Measurements from ENCODE around the gene RAD23A. TPM values are rescaled to one million over a fixed set of nuclear protein-coding genes. Genes with fewer than 3 reads are reported as not detected.
A peak's percentile ranks its signal among the peaks of the same experiment; 100 is the strongest.

Gene RAD23A
- total RNA-seq, 1 donor from 2014 or later, result 40.6 TPM

GRCh38 chr19:12935071-12935470, 10.6 kb upstream of the RAD23A start:
- H2AFZ ChIP-seq (ENCODE audit: low read depth, low read length), result no peak overlapping the region
- no peak overlapping the region for H3K9ac ChIP-seq (ENCODE audit: low read length)
- H3K9me3 ChIP-seq (ENCODE audit: insufficient read depth, low read depth, low read length), result no peaks in the 10 kb centered on the region
- FAIRE-seq (no peak), DNase-seq (ENCODE audit: low read depth) (no peak)
- Mint-ChIP-seq H3K27ac (ENCODE audit: unreplicated experiment) (no peak overlapping the region), H3K4me3 (ENCODE audit: unreplicated experiment) (no peak overlapping the region), H3K9me3 (ENCODE audit: unreplicated experiment) (no peaks in the 10 kb centered on the region), H3K27me3 (ENCODE audit: low read depth, unreplicated experiment) (no peaks in the 10 kb centered on the region), H3K4me1 (ENCODE audit: low read depth, unreplicated experiment) (peaks cover 16% of the 10 kb centered on the region), H3K36me3 (ENCODE audit: low read depth, unreplicated experiment) (peaks cover 8% of the 10 kb centered on the region)
- no peak overlapping the region for H3K27ac ChIP-seq (ENCODE audit: low read depth, low read length)
- peaks cover 21% of the 10 kb centered on the region for H3K4me1 ChIP-seq (ENCODE audit: insufficient read depth, low read length)
- no peaks in the 10 kb centered on the region for H3K27me3 ChIP-seq (ENCODE audit: insufficient read depth, low read length)
- peaks cover 38% of the 10 kb centered on the region for H4K20me1 ChIP-seq (ENCODE audit: insufficient read depth, low read length)
- H3K4me2 ChIP-seq (ENCODE audit: low read length), result no peak overlapping the region
- H3K79me2 ChIP-seq (ENCODE audit: insufficient read depth, low read length), result peaks cover 50% of the 10 kb centered on the region
- H3K36me3 ChIP-seq (ENCODE audit: insufficient read depth, low read length), result peaks cover 14% of the 10 kb centered on the region
- no peak for TF ChIP-seq EZH2 (IDR thresholded peaks at IDR 0.05; ENCODE audit: insufficient read depth, low read length)
- TF ChIP-seq, protein P1, sequence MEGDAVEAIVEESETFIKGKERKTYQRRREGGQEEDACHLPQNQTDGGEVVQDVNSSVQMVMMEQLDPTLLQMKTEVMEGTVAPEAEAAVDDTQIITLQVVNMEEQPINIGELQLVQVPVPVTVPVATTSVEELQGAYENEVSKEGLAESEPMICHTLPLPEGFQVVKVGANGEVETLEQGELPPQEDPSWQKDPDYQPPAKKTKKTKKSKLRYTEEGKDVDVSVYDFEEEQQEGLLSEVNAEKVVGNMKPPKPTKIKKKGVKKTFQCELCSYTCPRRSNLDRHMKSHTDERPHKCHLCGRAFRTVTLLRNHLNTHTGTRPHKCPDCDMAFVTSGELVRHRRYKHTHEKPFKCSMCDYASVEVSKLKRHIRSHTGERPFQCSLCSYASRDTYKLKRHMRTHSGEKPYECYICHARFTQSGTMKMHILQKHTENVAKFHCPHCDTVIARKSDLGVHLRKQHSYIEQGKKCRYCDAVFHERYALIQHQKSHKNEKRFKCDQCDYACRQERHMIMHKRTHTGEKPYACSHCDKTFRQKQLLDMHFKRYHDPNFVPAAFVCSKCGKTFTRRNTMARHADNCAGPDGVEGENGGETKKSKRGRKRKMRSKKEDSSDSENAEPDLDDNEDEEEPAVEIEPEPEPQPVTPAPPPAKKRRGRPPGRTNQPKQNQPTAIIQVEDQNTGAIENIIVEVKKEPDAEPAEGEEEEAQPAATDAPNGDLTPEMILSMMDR (IDR thresholded peaks at IDR 0.05; ENCODE audit: insufficient read depth, low read depth, low read length), result no peak
- no peak overlapping the region for H3K4me3 ChIP-seq (ENCODE audit: insufficient read depth, low read depth, low read length)

- Histone ChIP-seq H3K9ac (ENCODE audit: low read length) (no peak overlapping the region), H3K4me1 (ENCODE audit: insufficient read depth, low read length) (peaks cover 33% of the 10 kb centered on the region), H4K20me1 (ENCODE audit: insufficient read depth, low read length) (peaks cover 43% of the 10 kb centered on the region), H3K4me2 (ENCODE audit: low read length) (no peak overlapping the region), H3K9me3 (ENCODE audit: insufficient read depth, low read depth, low read length) (no peaks in the 10 kb centered on the region), H3K27ac (ENCODE audit: low read depth, low read length) (no peak overlapping the region), H2AFZ (ENCODE audit: low read depth, low read length) (no peak overlapping the region), H3K27me3 (ENCODE audit: insufficient read depth, low read length) (no peaks in the 10 kb centered on the region), H3K4me3 (ENCODE audit: insufficient read depth, low read depth, low read length) (no peak overlapping the region), H3K36me3 (ENCODE audit: insufficient read depth, low read length) (peaks cover 21% of the 10 kb centered on the region), H3K79me2 (ENCODE audit: insufficient read depth, low read length) (peaks cover 52% of the 10 kb centered on the region)
- peak overlapping the region; percentile 21 for H3K4me3 Mint-ChIP-seq (ENCODE audit: unreplicated experiment)
- H3K27ac Mint-ChIP-seq (ENCODE audit: unreplicated experiment), result no peak overlapping the region
- FAIRE-seq (no peak), DNase-seq (ENCODE audit: low read depth) (no peak)
- H3K9me3 Mint-ChIP-seq (ENCODE audit: unreplicated experiment), result no peaks in the 10 kb centered on the region
- H3K4me1 Mint-ChIP-seq (ENCODE audit: low read depth, unreplicated experiment), result peaks cover 21% of the 10 kb centered on the region
- peaks cover 19% of the 10 kb centered on the region for H3K36me3 Mint-ChIP-seq (ENCODE audit: low read depth, unreplicated experiment)
- TF ChIP-seq EZH2 (IDR thresholded peaks at IDR 0.05; ENCODE audit: insufficient read depth, low read length), result no peak
- TF ChIP-seq, protein P1 (IDR thresholded peaks at IDR 0.05; ENCODE audit: insufficient read depth, low read depth, low read length), result no peak
- no peaks in the 10 kb centered on the region for H3K27me3 Mint-ChIP-seq (ENCODE audit: low read depth, unreplicated experiment)
Measured at GRCh38 chr19:12936582-12936981, 9.1 kb upstream of the RAD23A start.

- peaks cover 44% of the 10 kb centered on the region for H4K20me1 ChIP-seq (ENCODE audit: insufficient read depth, low read length)
- FAIRE-seq, result no peak
- peaks cover 52% of the 10 kb centered on the region for H3K79me2 ChIP-seq (ENCODE audit: insufficient read depth, low read length)
- Mint-ChIP-seq H3K4me3 (ENCODE audit: unreplicated experiment) (peak overlapping the region; percentile 100), H3K27me3 (ENCODE audit: low read depth, unreplicated experiment) (no peaks in the 10 kb centered on the region), H3K4me1 (ENCODE audit: low read depth, unreplicated experiment) (peaks cover 24% of the 10 kb centered on the region), H3K36me3 (ENCODE audit: low read depth, unreplicated experiment) (peaks cover 19% of the 10 kb centered on the region), H3K27ac (ENCODE audit: unreplicated experiment) (peak overlapping the region; percentile 72), H3K9me3 (ENCODE audit: unreplicated experiment) (no peaks in the 10 kb centered on the region)
- H3K4me3 ChIP-seq (ENCODE audit: insufficient read depth, low read depth, low read length), result peak overlapping the region; percentile 61
- DNase-seq (ENCODE audit: low read depth), result no peak
- peak overlapping the region; percentile 97 for H3K9ac ChIP-seq (ENCODE audit: low read length)
- no peak for TF ChIP-seq EZH2 (IDR thresholded peaks at IDR 0.05; ENCODE audit: insufficient read depth, low read length)
- TF ChIP-seq, protein P1 (IDR thresholded peaks at IDR 0.05; ENCODE audit: insufficient read depth, low read depth, low read length), result no peak
- H3K27ac ChIP-seq (ENCODE audit: low read depth, low read length), result peak overlapping the region; percentile 67
- H3K9me3 ChIP-seq (ENCODE audit: insufficient read depth, low read depth, low read length), result no peaks in the 10 kb centered on the region
- H3K36me3 ChIP-seq (ENCODE audit: insufficient read depth, low read length), result peaks cover 21% of the 10 kb centered on the region
- peak overlapping the region; percentile 70 for H2AFZ ChIP-seq (ENCODE audit: low read depth, low read length)
- no peaks in the 10 kb centered on the region for H3K27me3 ChIP-seq (ENCODE audit: insufficient read depth, low read length)
- peak overlapping the region; percentile 97 for H3K4me2 ChIP-seq (ENCODE audit: low read length)
- H3K4me1 ChIP-seq (ENCODE audit: insufficient read depth, low read length), result peaks cover 31% of the 10 kb centered on the region
Measured at GRCh38 chr19:12937093-12937926, 8.4 kb upstream of the RAD23A start.

Measured in astrocyte (in vitro differentiated cells and primary cell).